Mucosa of descending colon (tissue), 3 donors: Measurements from ENCODE around the gene LDLRAD2. TPM values are rescaled to one million over a fixed set of nuclear protein-coding genes. Genes with fewer than 3 reads are reported as not detected.

ENCODE experiments used
- ATAC-seq: fragments of 200-7000 bp; cut with Tn5 transposase; one replicate; pipeline ENCODE4 v1.9.1; 2020; ENCODE audit warnings: mild to moderate bottlenecking, moderate library complexity
- DNase-seq, 3 donors: peaks; one replicate each; pipeline ENCODE4 v3.0.0-alpha.2; 2020
- H3K36me3 ChIP-seq: fragments of 200-600 bp; one replicate; pipeline ENCODE4 v1.8.0; 2021; ENCODE audit warnings: low read depth, mild to moderate bottlenecking
- H3K4me1 ChIP-seq: fragments of 200-600 bp; one replicate; pipeline ENCODE4 v1.8.0; 2021; ENCODE audit warnings: low read depth, mild to moderate bottlenecking
- H3K4me3 ChIP-seq: fragments of 200-600 bp; one replicate; pipeline ENCODE4 v1.8.0; 2021; ENCODE audit warnings: mild to moderate bottlenecking
- H3K9me3 ChIP-seq: fragments of 200-600 bp; one replicate; pipeline ENCODE4 v1.8.0; 2021; ENCODE audit warnings: mild to moderate bottlenecking
- CTCF ChIP-seq: fragments of 200-600 bp; IDR thresholded peaks from one replicate; pipeline ENCODE4 v1.8.0; 2022; ENCODE audit warnings: antibody characterized with exemption, mild to moderate bottlenecking
- intact Hi-C, 2 donors: fragments of 100-400 bp; cut with DNase I in 1 of 2; cut with micrococcal nuclease in 1 of 2; formaldehyde crosslinking; loops; one replicate each; pipeline versions ENCODE4 v1.11.0 to v1.11.1; 2022; cut with DNase I, micrococcal nuclease
- total RNA-seq, 3 donors: library from RNA; stranded (reverse); fragmentation: NEBNext Ultra II Directional in 2 of 3; extraction: Animal tissue kit (Norgen Biotek cat#: 25700) in 2 of 3; gene quantifications; one replicate each; pipeline versions ENCODE4 v1.2.1 to v1.2.4, GENCODE V29; 2021 to 2023
- donor health status: DM: no; HTN: no; CAD: no; lungs with moderate emphysema.
- donor health status: DM: no; HTN: no; CAD: no.
- donor health status: DM: no; HTN: yes; CAD: no.

The LDLRAD2 gene
- total RNA-seq, 3 donors from 2014 or later = 0.09 to 0.27 (median 0.19) TPM

- no peak overlapping the region for H3K4me3 ChIP-seq
- intact Hi-C loops = no loop called here
- no peak for TF ChIP-seq CTCF
- ATAC-seq (no peak), DNase-seq (no peak)
- H3K4me1 ChIP-seq = no peaks in the 10 kb centered on the region
- H3K36me3 ChIP-seq = peaks cover 29% of the 10 kb centered on the region
- no peaks in the 10 kb centered on the region for H3K9me3 ChIP-seq
These were observed 42.2 kb downstream of the LDLRAD2 start for GRCh38 chr1:21854090-21854750.

- H3K4me3 ChIP-seq = no peak overlapping the region
- TF ChIP-seq CTCF = no peak
- H3K36me3 ChIP-seq = peaks cover 29% of the 10 kb centered on the region
- no peaks in the 10 kb centered on the region for H3K4me1 ChIP-seq
- intact Hi-C loops = no loop called here
- H3K9me3 ChIP-seq = no peaks in the 10 kb centered on the region
- ATAC-seq = no peak
- DNase-seq = no peak
These were observed 42.7 kb downstream of the LDLRAD2 start for GRCh38 chr1:21854751-21855131.

- Histone ChIP-seq H3K4me1 (no peaks in the 10 kb centered on the region), H3K36me3 (peaks cover 26% of the 10 kb centered on the region), H3K9me3 (no peaks in the 10 kb centered on the region), H3K4me3 (no peak overlapping the region)
- peak; percentile 14 for ATAC-seq
- no peak for DNase-seq
- no peak for TF ChIP-seq CTCF
- intact Hi-C loops = no loop called here
These were observed 43.4 kb downstream of the LDLRAD2 start for GRCh38 chr1:21855257-21856096.

GRCh38 chr1:21857142-21857839 lies 45.2 kb downstream of the LDLRAD2 start:
- intact Hi-C loops = no loop called here
- peaks cover 26% of the 10 kb centered on the region for H3K36me3 ChIP-seq
- TF ChIP-seq CTCF = no peak
- no peaks in the 10 kb centered on the region for H3K4me1 ChIP-seq
- no peak overlapping the region for H3K4me3 ChIP-seq
- DNase-seq (no peak), ATAC-seq (no peak)
- H3K9me3 ChIP-seq = no peaks in the 10 kb centered on the region

GRCh38 chr1:21857840-21858670 lies 46.0 kb downstream of the LDLRAD2 start:
- no peak for TF ChIP-seq CTCF
- no peaks in the 10 kb centered on the region for H3K4me1 ChIP-seq
- ATAC-seq = no peak

More at GRCh38 chr1:21857840-21858670, 46.0 kb downstream of the LDLRAD2 start:
- no peak for DNase-seq
- Histone ChIP-seq H3K36me3 (peaks cover 20% of the 10 kb centered on the region), H3K4me3 (no peak overlapping the region), H3K9me3 (no peaks in the 10 kb centered on the region)
- intact Hi-C loops = no loop called here
